Thyroid gland (tissue), 4 donors: ENCODE results near the gene DUSP8.

ENCODE experiments used
- CTCF ChIP-seq, 6 experiments: fragments of 200-600 bp in 3 of 6; fragments of 450-650 bp in 3 of 6; sonication (generic) in 3 of 6; IDR thresholded peaks; one replicate each; pipeline ENCODE4 v1.5.1; 2016 to 2019; ENCODE audit warnings: antibody characterized with exemption in 6 of 6, mild to moderate bottlenecking in 2 of 6, inconsistent platforms in 1 of 6, moderate library complexity in 1 of 6
- POLR2A ChIP-seq, 2 donors: fragments of 450-650 bp; IDR thresholded peaks; one replicate each; pipeline ENCODE4 v1.6.1; 2017; ENCODE audit warnings: antibody characterized with exemption in 2 of 2, mild to moderate bottlenecking in 2 of 2, moderate library complexity in 1 of 2

DNA sequence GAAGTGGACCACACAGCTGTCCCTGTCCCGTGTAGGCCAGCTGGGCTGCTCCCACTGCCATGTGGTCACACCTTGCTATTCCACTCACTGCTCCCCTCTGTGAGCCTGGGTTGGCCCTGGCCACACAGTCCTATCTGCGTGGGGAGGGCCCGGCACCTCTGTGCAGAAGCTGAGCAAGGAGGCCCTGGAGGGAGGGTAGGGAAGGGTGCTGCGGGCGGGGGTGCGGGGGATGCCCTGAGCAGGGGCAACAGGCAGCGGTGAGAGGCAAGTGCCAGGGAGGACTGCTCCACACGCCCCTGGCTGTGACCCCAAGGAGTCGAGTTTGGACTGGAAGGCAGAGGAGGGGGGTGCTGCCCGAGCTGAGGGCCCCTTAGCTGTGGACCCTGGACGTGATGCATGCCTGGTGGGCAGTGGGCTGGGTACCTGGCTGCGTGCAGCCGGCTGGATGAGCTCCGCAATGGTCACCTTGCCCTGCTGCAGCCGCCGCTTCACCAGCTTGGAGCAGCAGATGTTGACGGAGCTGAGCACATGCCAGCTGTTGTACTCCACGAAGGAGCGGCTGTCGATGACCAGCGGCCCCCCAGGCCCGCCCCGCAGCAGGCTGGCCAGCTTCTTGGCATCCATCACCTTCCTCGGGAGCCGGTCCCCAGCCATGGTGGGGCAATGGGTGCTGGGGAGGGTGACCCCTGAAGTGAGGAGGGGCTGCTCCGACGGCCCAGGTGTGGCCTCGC is 6.7 kb downstream of the DUSP8 start:
- TF ChIP-seq CTCF (IDR thresholded peaks at IDR 0.05) = no peak
- no peak for TF ChIP-seq POLR2A (IDR thresholded peaks at IDR 0.05)
